DND-41 (cell line): ENCODE data around the gene HRAS.

Experiments
- EZH2 ChIP-seq: IDR thresholded peaks from 3 replicates; pipeline ENCODE4 v1.6.1; 2012; ENCODE audit warnings: borderline replicate concordance, low read depth, mild to moderate bottlenecking, moderate library complexity, low read length, inconsistent platforms; ENCODE audit not compliant: severe bottlenecking
- TF ChIP-seq, protein P1 (sequence below): IDR thresholded peaks from 2 replicates; pipeline ENCODE4 v1.5.1; 2012; ENCODE audit warnings: borderline replicate concordance, low read length, moderate library complexity, mild to moderate bottlenecking; ENCODE audit not compliant: poor library complexity, severe bottlenecking; ENCODE audit errors: extremely low read depth

DNA sequence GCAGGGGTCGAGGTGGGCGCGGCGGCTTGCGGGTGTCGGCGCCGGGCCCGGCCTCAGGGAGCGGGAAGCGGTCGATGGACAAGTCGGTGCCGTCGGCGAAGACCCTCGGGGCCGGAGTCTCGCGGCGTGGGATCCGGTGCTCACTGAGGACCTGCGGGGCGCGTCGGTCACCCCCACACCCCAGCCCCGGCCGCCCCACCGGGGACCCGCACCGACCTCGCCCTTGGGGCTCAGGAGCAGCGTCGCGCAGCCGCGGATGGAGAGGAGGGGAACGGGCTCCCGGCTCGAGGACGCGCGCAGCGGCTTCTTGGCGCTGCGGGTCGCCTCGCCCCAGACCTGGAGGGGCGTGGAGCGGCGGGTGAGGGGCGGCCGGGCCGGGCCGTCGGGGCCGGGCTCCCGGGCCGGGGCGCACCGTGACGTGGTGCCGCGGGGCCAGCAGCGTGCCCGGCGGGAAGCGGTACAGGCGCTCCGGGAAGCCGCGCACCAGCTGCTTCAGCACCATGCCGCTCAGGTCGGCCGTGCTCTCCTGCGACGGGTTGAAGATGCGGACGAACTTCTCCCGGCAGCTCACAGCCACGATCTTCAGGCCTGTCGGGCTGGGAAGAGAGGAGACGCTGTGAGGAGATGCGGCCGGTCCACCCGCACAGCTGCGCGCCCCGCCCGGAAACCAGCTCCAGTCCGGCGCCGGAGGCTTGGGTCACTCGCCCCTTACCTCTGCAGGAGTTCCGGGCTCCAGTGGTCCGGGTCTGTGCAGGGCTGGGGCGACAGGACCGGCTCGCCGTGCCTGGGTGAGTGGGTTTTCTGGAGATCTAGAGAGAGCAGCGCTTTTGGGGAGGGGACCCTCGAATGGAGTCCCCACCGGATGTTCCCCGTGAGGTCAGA is 20.6 kb upstream of the HRAS start:
- TF ChIP-seq, protein P1, sequence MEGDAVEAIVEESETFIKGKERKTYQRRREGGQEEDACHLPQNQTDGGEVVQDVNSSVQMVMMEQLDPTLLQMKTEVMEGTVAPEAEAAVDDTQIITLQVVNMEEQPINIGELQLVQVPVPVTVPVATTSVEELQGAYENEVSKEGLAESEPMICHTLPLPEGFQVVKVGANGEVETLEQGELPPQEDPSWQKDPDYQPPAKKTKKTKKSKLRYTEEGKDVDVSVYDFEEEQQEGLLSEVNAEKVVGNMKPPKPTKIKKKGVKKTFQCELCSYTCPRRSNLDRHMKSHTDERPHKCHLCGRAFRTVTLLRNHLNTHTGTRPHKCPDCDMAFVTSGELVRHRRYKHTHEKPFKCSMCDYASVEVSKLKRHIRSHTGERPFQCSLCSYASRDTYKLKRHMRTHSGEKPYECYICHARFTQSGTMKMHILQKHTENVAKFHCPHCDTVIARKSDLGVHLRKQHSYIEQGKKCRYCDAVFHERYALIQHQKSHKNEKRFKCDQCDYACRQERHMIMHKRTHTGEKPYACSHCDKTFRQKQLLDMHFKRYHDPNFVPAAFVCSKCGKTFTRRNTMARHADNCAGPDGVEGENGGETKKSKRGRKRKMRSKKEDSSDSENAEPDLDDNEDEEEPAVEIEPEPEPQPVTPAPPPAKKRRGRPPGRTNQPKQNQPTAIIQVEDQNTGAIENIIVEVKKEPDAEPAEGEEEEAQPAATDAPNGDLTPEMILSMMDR: no peak
- no peak for TF ChIP-seq EZH2
